Measurements from ENCODE around the gene ZSWIM4.

DNA sequence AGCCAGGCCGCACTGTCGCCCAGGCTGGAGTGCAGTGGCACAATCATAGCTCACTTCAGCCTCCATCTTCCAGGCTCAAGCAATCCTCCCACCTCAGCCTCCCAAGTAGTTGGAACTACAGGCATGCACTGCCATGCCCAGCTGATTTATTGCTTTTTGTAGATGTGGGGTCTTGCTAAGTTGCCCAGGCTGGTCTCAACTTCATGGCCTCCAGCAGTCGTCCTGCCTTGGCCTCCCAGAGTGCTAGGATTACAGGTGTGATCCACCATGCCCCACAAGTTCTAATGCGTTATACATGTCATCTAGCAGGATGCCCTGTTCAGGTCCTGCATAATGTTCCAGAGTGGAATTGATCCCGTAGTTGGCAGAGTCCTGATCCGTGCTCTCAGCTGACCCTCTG, 16.4 kb upstream of the ZSWIM4 start:
- TF ChIP-seq CTCF (IDR thresholded peaks at IDR 0.05) (no peak), POLR2A (IDR thresholded peaks at IDR 0.05) (no peak)

All from prostate gland (tissue), 2 donors.